Fibroblast of peridontal ligament (primary cell): Measurements from ENCODE around the gene NUS1.
"Not testable (repeated sequence)": the region's sequence is repeated elsewhere in the genome, so short reads cannot be mapped to it uniquely, and the experiment has no call there.

Source experiments
- DNase-seq: peaks from one replicate; pipeline ENCODE4 v3.0.0-alpha.2; 2010; ENCODE audit errors: extremely low read depth

The NUS1 gene

GRCh38 chr6:117674991-117675657 is at the start of gene NUS1:
Gene NUS1, plus strand, starts transcription at chr6:117675469. Its CDS starts 202 bp downstream, at chr6:117675671.
- DNase-seq = peak; percentile 95

- DNase-seq = no peak
Measured at GRCh38 chr6:117627533-117627932, 47.7 kb upstream of the NUS1 start.

GRCh38 chr6:117629119-117629660 is 46.1 kb upstream of the NUS1 start:
- no peak for DNase-seq

- DNase-seq = no peak
Measured at GRCh38 chr6:117637770-117638169, 37.5 kb upstream of the NUS1 start.

- DNase-seq = no peak
Measured at GRCh38 chr6:117642976-117643375, 32.3 kb upstream of the NUS1 start.

GRCh38 chr6:117651984-117652383 is 23.3 kb upstream of the NUS1 start:
- DNase-seq = not testable (repeated sequence)

- no peak for DNase-seq
Measured at GRCh38 chr6:117653949-117654348, 21.3 kb upstream of the NUS1 start.

GRCh38 chr6:117655380-117655779 is 19.9 kb upstream of the NUS1 start:
- no peak for DNase-seq

- DNase-seq = no peak
Measured at GRCh38 chr6:117666881-117667280, 8.4 kb upstream of the NUS1 start.

- DNase-seq = no peak
Measured at GRCh38 chr6:117668736-117669135, 6.5 kb upstream of the NUS1 start.

- no peak for DNase-seq
Measured at GRCh38 chr6:117674503-117674902, 766 bp upstream of the NUS1 start.

GRCh38 chr6:117675658-117676301 is 511 bp downstream of the NUS1 start:
- DNase-seq = not testable (repeated sequence)

GRCh38 chr6:117676577-117677218 is 1.4 kb downstream of the NUS1 start:
- peak; percentile 10 for DNase-seq

GRCh38 chr6:117677553-117678141 is 2.4 kb downstream of the NUS1 start:
- peak; percentile 30 for DNase-seq

GRCh38 chr6:117681162-117681741 is 6.0 kb downstream of the NUS1 start:
- peak; percentile 6 for DNase-seq

- no peak for DNase-seq
Measured at GRCh38 chr6:117684749-117685148, 9.5 kb downstream of the NUS1 start.

- DNase-seq = no peak
Measured at GRCh38 chr6:117685359-117685758, 10.1 kb downstream of the NUS1 start.

- DNase-seq = no peak
Measured at GRCh38 chr6:117687021-117687648, 11.9 kb downstream of the NUS1 start.

- DNase-seq = not testable (repeated sequence)
Measured at GRCh38 chr6:117689584-117689983, 14.3 kb downstream of the NUS1 start.

- no peak for DNase-seq
Measured at GRCh38 chr6:117706504-117706903, 31.2 kb downstream of the NUS1 start.

GRCh38 chr6:117706936-117707509 is 31.8 kb downstream of the NUS1 start:
- DNase-seq = not testable (repeated sequence)
